ENCODE data around the gene CADM2.

- no peak for TF ChIP-seq POLR2AphosphoS5 (IDR thresholded peaks at IDR 0.05)
- TF ChIP-seq EP300 (IDR thresholded peaks at IDR 0.05) = no peak
- TF ChIP-seq CTCF (IDR thresholded peaks at IDR 0.05) = no peak
- TF ChIP-seq POLR2A (IDR thresholded peaks at IDR 0.05; ENCODE audit: low read depth) = no peak
These were observed 496.9 kb downstream of the CADM2 start for GRCh38 chr3:85455561-85456200.
